ENCODE measurements around the gene SEZ6L2.
A peak's percentile ranks its signal among the peaks of the same experiment; 100 is the strongest.
"Not testable (repeated sequence)": the region's sequence is repeated elsewhere in the genome, so short reads cannot be mapped to it uniquely, and the experiment has no call there.

The SEZ6L2 gene

DNA sequence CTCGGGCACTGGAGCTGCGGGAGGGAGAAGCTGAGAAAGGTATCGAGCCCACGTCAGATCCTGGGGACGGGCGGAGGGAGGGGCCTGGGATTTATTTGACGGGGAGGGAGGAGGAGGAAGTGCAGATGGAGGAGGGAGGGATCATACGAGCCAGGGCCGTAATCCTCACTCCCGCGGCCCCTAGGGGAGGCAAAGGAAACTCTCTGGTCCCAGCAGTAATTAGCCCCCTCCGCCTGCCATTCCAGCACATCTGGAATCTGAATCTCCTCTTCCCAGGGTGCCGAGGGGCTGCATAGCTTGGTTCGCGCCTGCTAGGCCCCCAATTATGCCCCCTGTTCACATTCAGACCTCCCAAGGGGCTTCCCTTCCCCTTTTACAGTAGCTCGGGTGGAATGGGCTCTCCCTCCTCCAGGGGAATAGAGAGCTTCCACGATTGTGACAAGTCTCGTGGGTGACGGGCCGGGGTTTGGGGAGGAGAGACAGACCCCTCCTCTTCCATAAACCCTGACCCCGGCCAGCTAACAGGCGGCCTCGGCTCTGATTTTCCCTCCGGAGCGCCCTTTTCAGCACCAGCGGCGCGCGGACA, at the start of gene SEZ6L2:
Gene SEZ6L2 (minus strand): TSS at position 35 of the 586 bp plus-strand sequence. CDS start 531 bp downstream, outside the sequence.
- peak; percentile 95 for DNase-seq

DNA sequence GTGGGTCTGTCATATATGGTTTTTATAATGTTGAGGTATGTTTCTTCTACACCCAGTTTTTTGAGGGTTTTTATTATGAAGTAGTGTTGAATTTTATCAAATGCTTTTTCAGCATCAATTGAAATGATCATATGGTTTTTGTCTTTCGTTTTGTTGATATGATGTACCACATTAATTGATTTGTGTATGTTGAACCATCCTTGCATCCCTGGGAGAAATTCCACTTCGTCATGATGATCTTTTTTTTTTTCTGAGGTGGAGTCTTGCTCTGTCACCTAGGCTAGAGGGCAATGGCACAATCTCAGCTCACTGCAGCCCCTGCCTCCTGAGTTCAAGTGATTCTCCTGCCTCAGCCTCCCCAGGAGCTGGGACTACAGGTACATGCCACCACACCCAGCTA, 48.5 kb upstream of the SEZ6L2 start:
- no peak for DNase-seq

DNA sequence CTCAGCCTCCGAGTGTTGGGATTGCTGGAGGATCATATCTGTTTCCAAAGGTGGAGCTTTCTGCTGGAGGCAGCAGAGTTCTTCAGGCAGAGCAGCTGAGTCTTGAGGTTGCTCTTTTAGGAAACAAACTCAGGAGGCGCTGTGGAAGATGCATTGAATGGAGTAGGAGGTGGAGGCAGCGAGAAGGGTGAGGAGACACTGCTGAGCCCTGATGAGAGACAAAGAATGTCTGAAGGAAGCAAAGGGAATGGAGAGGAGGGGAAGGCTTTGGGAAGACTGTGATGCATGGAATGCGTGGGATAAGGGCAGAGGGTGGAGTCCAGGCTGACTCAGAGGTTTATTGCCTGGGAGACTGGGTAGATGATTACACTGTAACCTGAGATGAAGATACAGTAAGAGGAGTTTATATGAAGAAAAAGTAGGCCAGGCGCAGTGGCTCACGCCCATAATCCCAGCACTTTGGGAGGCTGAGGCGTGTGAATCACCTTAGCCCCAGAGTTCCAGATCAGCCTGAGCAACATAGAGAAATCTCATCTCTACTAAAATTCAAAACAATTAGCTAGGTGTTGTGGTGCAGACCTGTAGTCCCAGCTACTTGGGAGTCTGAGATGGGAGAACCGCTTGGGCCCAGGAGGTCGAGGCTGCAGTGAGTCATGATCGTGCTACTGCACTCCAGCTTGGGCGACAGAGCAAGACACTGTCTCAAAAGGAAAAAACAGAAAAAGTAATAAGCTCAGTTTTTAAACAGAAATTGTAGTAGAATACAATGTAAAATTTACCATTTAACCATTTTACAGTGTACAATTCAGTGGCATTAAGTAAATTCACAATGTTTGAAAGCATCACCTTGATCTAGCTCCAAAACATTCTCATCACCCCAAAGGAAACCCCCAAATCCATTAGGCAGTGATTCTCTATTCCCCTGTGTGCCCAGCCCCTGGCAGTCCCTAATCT, 44.8 kb upstream of the SEZ6L2 start:
- no peak for DNase-seq

DNA sequence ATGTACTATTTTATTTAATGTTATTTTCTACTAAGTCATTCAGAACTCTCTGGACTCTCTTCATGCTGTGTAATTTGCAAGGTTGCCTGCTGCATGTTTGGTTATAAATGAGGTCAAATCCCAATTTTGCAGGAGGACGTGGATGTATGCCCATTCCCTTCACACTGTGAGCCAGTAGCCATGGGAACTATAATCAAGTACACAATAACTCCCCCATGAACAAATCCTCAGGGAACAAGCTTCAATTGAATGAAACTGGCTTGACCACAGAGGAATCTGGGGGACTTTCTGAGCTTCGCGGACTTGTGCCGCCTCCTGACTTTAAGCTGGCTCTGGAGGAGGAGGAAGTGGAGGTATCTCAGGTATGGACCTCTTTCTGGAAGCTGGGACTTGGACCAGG, 41.3 kb upstream of the SEZ6L2 start:
- DNase-seq, result no peak

DNA sequence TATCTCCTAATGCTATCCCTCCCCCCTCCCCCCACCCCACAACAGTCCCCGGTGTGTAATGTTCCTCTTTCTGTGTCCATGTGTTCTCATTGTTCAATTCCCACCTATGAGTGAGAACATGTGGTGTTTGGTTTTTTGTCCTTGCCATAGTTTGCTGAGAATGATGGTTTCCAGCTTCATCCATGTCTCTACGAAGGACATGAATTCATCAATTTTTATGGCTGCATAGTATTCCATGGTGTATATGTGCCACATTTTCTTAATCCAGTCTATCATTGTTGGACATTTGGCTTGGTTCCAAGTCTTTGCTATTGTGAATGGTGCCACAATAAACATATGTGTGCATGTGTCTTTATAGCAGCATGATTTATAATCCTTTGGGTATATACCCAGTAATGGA, 32.4 kb upstream of the SEZ6L2 start:
- DNase-seq, result not testable (repeated sequence)

DNA sequence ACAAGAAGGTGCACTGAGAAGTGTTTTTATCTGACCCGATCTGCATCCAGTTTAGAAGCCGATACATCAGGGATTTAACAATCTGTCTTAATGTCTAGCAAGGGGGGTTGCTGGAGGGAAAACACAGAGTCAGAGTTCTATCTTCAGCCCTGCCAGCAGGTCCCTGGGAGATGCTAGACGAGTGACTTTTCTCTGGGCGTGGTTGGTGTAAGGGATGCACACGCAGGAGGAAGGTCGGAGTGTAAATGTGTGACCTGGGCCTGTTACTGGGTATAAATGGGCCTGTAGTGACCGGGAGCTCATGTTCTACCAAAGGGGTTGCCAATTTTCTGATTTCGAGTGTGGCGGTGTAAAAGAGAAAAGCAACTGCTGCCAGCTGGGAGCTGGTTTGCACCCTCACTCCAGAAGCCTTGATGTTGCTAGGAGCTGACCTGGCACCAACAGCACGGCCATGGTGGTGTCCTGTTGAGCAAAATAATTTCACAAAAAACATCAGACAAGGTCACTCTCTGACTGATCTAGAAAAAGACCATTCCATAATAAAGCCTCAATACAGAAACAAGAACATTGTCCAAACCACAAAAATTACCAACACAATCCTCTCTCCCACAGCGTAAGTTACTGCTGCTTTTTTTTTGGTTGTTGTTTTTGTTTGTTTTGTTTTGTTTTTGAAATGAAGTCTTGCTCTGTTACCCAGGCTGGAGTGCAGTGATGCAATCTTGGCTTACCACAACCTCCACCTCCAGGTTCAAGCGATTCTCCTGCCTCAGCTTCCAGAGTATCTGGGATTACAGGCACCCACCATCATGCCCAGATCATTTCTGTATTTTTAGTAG, 27.9 kb upstream of the SEZ6L2 start:
- no peak for DNase-seq

DNA sequence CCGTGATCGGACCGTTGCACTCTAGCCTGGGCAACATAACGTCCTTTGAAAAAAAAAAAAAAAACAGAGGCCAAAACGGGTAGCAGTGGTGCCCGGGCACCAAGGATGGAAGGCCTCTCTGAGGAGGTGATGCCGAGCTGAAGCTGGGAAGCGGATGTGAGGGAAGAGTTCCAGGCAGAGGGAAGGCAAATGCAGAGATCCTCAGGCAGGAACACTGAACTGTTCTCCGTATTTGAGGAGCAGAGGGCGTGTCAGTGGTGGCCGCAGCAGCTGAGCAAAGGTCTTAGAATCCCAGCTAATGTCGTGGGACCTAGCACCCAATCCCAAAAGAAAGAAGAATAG, 27.3 kb upstream of the SEZ6L2 start:
- no peak for DNase-seq

DNA sequence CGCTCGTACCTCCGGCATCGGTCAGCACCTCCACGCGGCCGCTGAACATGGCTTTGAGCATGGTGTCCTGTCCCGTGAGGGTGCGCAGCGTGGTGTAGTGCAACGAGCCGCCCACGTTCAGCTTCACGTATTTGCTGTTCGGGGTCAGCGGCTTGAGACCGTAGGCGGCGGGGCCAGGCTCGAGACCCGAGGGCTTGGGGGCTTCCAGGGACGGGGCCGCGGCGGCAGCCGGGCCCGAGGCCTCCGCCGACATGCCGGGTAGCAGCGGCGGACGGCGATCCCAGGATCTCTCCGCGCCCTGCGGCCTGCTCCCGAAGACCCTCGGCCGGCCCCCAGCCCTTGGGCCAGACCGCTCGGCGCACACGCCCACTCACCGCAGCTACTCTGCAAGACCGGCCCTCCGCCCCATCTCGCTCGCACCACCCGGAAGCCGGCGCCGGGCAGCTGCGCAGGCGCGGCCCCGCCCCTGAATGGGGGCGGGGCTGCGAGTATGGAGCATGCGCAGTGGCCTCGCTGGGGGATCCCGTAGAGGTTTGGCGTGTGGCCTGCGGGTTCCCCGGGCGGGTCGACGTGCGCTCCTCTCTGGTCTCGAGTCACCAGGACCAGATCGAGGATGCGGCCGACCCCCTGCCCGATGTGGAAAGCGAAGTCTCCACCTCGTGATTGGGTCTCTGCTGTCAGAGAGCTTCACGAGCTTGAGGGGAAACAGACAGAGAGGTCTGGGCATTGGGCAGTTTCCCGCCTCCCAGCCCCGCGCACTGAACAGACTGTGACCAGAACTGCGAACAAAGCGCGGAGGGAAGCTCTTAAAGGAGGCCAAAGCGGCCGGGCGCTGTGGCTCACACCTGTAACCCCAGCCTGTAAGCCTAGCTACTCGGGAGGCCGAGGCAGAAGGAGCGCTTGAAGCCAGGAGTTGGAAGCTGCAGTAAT, 26.7 kb upstream of the SEZ6L2 start, which contains the start of gene KCTD13:
Gene KCTD13 (minus strand): TSS at position 446 of the 930 bp plus-strand sequence. CDS start 193 bp downstream, at position 253.
- DNase-seq, result peak; percentile 31

DNA sequence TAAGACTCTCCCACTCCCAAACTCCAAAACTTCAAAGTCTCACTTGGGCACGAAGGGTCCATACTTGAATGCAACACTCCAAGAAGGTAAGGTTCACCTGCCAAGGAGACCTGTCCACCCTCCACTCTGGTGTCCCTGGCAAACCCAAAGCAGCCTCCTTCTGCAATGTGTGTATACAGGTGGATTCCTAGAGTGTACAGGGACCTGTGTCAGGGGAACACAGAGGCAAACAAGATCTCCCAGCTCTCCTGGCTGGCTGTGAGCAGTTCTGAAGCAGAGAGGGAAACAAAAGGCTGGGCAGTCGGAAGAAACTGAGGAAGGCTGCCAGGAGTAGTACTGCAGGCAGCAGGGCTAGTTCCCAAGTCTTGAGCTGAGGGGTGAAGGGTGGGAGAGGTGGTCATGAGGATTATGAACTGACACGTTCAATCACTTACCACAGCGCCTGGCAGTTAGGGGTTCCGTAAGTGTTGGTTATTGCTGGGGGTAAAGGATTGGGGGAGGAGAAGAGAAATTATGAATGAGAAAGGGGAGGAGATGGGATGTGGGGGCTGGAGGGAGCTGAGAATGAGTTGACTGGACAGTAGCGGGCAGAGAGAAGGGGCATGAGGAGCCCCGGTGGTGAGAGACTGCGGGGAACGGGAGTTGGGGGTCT, 25.9 kb upstream of the SEZ6L2 start:
- no peak for DNase-seq

DNA sequence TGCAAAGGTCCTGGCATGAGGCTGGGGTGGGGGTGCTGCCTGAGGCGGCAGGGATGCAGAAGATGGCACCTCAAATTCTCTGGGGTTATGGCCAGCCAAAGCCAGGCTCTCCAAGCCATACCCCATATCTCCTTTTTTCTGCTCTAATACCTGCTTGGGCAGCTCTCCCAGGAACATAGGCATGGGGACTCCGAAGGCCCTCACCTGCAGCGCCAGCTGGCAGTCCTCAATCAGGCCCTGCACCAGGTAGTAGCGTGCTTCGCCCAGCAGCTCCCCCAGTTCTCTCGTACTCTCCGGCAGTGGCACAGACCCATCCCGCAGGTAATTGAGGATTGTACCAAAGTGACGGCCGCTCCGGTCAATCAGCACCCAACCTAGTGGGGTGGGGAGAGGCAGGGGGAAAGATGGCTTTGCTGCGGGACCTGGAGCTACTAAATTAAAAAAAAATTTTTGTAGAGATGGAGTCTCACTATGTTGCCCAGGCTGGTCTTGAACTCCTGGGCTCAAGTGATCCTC, 23.7 kb upstream of the SEZ6L2 start:
- DNase-seq, result no peak

DNA sequence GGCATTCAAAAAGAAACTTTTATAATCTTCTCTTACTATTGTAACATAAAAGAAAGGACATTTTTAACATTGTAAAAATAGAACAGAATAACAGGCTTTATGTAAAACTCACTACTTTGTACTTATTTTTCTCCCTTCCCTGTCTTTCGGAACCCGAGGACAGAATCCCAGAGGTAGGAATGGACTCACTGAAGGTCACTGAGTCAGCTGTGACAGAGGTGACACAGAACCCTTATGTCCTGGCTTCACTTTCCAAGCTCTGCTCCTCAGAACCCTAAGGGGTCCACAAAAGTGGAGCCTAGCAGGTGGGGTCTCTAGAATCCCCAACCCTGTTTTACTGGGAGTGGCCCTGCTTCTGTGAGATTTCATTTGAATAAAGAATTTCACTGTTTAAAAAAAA, 23.0 kb upstream of the SEZ6L2 start:
- DNase-seq, result no peak

DNA sequence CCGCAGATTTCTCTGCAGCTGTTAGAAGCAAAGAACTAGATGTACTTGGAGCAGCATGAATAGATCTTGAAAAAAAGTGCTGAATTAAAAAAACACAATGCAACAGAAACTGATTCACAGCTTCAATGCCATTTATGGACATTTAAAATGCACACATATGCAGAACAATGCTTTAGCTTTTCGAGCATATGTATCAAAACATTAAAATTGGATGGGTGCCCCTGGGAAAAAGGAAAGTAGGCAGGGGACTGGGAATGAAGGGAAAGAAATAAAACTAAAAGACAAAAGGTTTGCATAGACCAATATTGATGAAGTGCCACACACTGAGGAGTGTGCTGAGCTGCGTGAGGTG, 21.7 kb upstream of the SEZ6L2 start:
- DNase-seq, result no peak

DNA sequence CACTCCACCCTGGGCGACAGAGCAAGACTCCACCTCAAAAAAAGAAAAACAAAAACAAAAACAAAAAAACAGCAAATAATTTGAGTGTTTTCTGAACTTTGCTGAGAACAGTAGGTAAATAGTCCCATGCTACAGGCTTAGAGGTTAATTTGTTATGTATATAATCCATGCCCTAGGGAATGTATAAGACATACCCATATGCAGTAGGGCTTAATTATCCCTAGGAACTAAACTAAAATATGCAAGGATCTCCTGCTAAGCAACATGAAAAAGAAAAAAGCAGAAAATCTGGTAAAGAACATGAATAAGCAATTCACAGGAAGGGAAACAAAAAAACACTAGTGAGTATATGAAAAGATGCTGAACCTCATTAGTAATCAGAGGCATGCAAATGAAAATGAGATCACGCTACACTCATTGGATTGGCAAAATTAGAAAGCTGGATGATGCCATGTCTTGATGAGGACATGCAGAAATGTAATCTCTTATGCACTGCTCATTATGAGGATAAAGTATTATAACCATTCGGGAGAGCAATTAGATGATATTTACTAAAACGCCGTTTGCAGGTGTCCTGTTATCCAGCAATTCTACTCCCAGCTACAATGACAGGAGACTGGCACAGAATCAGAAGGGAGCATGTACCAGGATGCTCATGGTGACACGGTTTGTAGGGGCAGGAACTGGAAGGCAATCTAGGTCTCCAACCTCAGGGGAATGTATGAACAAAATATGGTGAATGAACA, 21.1 kb upstream of the SEZ6L2 start:
- no peak for DNase-seq

DNA sequence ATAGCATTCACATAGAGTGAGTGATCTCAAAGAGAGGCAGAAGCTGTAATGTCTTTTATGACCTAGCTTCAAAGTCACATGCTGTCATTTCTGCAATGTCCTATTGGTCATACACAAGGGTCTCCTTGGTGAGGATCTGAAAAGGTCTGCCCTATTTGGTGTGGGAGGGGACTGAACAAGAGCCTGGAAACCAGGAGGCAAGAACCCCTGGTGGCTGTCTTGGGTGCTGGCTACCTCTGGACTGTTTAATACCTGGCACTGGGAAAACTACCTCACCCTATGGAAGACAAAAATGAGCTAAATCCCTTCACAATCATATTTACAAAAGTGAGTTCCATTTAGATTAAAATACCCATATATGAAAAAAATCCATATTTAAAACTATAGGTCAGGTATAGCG, 17.6 kb upstream of the SEZ6L2 start:
- no peak for DNase-seq

DNA sequence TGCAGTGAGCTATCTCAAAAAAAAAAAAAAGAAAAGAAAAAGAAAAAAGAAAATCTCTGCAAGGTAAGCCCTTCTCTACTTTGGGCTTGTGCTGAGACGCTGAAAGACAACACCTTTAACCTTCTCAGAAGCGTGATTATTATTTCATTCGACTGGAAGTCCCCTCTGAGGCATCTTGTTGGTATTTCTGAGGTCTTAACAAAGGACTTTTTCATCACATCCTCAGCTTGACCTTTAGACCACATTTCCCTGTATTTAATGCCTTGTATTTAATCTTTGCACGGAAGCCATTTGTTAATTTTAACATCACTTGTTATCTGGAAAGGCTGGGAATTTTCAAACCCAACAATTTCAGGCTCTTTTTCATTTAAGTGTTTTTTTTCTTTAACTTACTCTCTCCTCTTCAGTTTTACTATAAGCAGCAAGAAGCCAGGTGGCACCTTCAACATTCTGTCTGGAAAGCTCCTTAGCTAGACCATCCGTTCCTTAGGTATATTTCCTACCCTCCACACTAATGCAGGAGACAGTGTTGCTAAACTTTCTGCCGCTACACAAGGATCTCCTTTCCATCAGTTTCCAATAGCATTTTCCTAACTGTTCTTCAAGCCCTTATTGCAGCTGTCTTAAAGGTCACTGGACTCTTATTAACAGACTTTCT, 16.4 kb upstream of the SEZ6L2 start:
- DNase-seq, result no peak

DNA sequence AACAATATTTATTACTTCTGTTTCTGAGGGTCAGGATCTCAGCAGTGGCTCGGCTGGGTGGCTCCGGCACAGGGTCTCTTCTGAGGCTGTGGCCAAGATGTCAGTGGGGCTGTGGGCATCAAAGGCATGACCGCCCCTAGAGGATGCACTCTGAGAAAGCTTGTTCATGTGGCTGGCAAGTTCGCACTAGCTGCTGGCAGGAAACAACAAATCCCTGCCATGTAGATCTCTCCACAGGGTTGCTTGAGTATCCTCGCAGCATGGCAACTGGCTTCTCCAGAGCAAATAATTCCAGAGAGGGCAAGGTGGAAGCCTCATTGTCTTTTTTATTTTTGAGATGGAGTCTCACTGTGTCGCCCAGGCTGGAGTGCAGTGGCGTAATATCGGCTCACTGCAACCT, 14.2 kb upstream of the SEZ6L2 start:
- DNase-seq, result no peak

DNA sequence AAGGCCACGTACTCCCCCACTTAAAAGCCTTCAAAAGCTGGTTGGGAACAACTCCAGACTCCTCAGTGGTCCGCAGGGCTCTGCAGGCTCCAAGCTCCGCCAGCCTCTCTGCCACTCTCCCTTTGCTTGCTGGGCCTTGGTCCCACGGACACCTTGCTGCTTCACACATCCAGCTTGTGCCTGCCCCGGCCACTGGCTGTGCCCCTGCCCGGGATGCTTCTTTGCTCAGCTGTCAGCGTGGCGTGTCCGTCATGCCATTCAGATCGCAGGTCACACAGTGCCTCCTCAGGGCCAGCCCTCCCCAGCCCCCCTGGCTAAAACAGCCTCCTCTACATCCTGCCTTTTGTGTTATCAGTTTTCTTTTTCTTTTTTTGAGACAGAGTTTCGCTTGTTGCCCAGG, 12.7 kb upstream of the SEZ6L2 start:
- no peak for DNase-seq

DNA sequence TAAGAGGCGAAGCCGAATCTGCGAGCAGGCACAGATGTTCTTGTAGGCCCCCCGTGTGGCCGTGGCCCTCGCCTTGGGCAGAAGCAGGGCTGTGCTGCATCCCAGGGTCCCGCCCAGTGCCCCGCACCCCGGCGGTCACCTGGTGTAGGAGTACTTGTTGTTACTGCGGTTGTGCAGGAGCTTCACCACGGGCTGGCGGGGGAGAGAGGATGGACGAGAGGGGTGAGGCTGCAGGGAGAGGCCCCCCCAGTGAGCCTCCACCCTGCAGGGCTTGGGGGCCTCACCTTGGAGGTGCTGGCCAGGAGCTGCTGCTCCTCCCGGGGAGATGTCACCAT, 12.3 kb upstream of the SEZ6L2 start:
- no peak for DNase-seq

DNA sequence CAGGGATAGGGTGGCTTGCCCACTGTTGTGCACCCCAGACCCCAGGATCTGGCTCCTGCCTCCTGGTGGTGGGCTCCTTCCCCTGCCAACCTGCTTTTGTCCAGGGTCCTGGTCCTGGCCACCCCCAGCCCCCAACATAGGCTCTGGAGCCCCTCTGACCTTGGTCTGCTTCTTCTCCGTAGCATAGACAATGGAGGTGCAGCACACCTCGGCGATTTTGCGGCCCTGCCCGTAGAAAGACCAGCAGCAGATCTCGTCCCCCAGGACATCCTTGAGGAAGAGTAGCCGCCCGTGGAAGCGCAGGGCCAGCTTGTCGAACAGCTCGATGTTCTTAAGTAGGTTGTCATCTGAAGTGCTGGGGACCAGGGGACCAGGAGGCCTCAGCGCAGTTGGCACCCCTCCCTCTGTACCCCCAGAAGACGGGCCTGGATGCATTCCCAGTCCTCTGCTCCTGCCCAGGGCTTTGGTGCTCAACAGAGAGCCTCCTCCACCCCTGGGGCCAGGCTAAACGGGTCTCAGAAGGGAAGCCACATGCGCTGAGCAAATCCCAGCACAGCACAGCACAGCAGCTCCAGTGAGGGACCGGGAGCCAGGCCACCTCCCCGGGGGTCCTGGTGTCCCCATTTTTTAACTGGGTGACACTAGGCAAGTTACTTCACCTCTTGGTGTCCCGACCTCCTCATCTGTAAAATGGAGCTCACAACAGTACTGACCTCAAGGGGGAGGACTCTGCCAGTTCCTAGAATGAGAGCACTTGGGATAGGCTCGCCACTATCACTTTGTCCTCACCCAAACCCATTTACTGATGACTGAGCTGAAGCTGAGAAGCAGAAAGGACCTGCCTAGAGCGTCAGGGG, 11.7 kb upstream of the SEZ6L2 start:
- no peak for DNase-seq

Data from NCI-H1694 (cell line).